Measurements from ENCODE around the gene TOMM6.

TOMM6 gene

GRCh38 chr6:41824571-41825569 lies 37.4 kb downstream of the TOMM6 start:
- DNase-seq = no peak

GRCh38 chr6:41826343-41827022 lies 39.0 kb downstream of the TOMM6 start:
- DNase-seq = no peak

GRCh38 chr6:41832263-41832662 lies 44.8 kb downstream of the TOMM6 start:
- no peak for DNase-seq

GRCh38 chr6:41836022-41836659 lies 48.6 kb downstream of the TOMM6 start:
- no peak for DNase-seq

- DNase-seq = no peak
Measured at GRCh38 chr6:41836660-41837052, 49.2 kb downstream of the TOMM6 start.

Data from activated CD8-positive, alpha-beta memory T cell treated with anti-CD3 and anti-CD28 coated beads, Interleukin-2, amount 50 U/mL, for 48 hours (primary cell).